DLD1 (cell line): ENCODE measurements around the gene ZNF546.
"Not testable (repeated sequence)": the region's sequence is repeated elsewhere in the genome, so short reads cannot be mapped to it uniquely, and the experiment has no call there.

Source experiments
- in situ Hi-C: cut with HindIII; loops from 2 replicates; pipeline ENCODE4 v1.10.0; 2017; ENCODE audit warnings: low sequenced_read_pairs

ZNF546 gene

GRCh38 chr19:39996811-39997637, at the start of gene ZNF546:
ZNF546 (plus strand) TSS chr19:39997060; CDS start chr19:39998327, 1,267 bp downstream.
- in situ Hi-C loops = no loop called here

- in situ Hi-C loops = loop anchor here (25.0 kb wide), 1 partner anchor 162 kb away; the partner anchor contains the start of gene LEUTX
Observed at GRCh38 chr19:39949026-39949747, 47.7 kb upstream of the ZNF546 start.

GRCh38 chr19:39951065-39951650, 45.7 kb upstream of the ZNF546 start:
- in situ Hi-C loops = no loop called here

GRCh38 chr19:39951686-39952085, 45.2 kb upstream of the ZNF546 start:
- in situ Hi-C loops = no loop called here

GRCh38 chr19:39953915-39954314, 42.9 kb upstream of the ZNF546 start:
- in situ Hi-C loops = no loop called here

GRCh38 chr19:39957886-39958285, 39.0 kb upstream of the ZNF546 start:
- in situ Hi-C loops = not testable (repeated sequence)

GRCh38 chr19:39958942-39959341, 37.9 kb upstream of the ZNF546 start:
- in situ Hi-C loops = not testable (repeated sequence)

GRCh38 chr19:39959407-39959806, 37.5 kb upstream of the ZNF546 start:
- in situ Hi-C loops = not testable (repeated sequence)

GRCh38 chr19:39963898-39964297, 33.0 kb upstream of the ZNF546 start:
- in situ Hi-C loops = no loop called here

GRCh38 chr19:39966617-39967016, 30.2 kb upstream of the ZNF546 start:
- in situ Hi-C loops = no loop called here

- in situ Hi-C loops = no loop called here
Observed at GRCh38 chr19:39967561-39967960, 29.3 kb upstream of the ZNF546 start.

GRCh38 chr19:39968789-39969188, 28.1 kb upstream of the ZNF546 start:
- in situ Hi-C loops = no loop called here

GRCh38 chr19:39969266-39969665, 27.6 kb upstream of the ZNF546 start:
- in situ Hi-C loops = no loop called here

GRCh38 chr19:39969681-39970424, 27.0 kb upstream of the ZNF546 start:
- in situ Hi-C loops = no loop called here

- in situ Hi-C loops = no loop called here
Observed at GRCh38 chr19:39970425-39970674, 26.5 kb upstream of the ZNF546 start.

GRCh38 chr19:39970675-39971379, 26.0 kb upstream of the ZNF546 start, which contains the start of gene PSMC4:
PSMC4 (plus strand) TSS chr19:39971165; CDS start chr19:39971203, 38 bp downstream.
- in situ Hi-C loops = no loop called here

- in situ Hi-C loops = no loop called here
Observed at GRCh38 chr19:39971380-39972035, 25.4 kb upstream of the ZNF546 start.

- in situ Hi-C loops = no loop called here
Observed at GRCh38 chr19:39974377-39975155, 22.3 kb upstream of the ZNF546 start.

GRCh38 chr19:39982883-39983282, 14.0 kb upstream of the ZNF546 start:
- in situ Hi-C loops = no loop called here
